A549 (cell line): ENCODE results near the gene MCAT.

Source experiments
- EP300 ChIP-seq, 2 experiments: fragments of >200 bp; sonication (Bioruptor Twin); formaldehyde crosslinking; IDR thresholded peaks; 2 replicates in 1 of 2; 3 replicates in 1 of 2; pipeline ENCODE4 v1.6.1; 2016 to 2017
- HOXB5 ChIP-seq: fragments of 250-450 bp; sonication (Bioruptor Pico); IDR thresholded peaks from 2 replicates; pipeline ENCODE4 v1.5.0; 2020; ENCODE audit warnings: mild to moderate bottlenecking, moderate library complexity
- KDM1A ChIP-seq: fragments of 200-600 bp; sonication (generic); IDR thresholded peaks from 2 replicates; pipeline ENCODE4 v1.6.1; 2016; ENCODE audit warnings: low read depth, mild to moderate bottlenecking
- MYC ChIP-seq: IDR thresholded peaks from 2 replicates; pipeline ENCODE4 v1.6.1; 2012; ENCODE audit warnings: mild to moderate bottlenecking, inconsistent platforms, low read length, improper control_type of control experiment, borderline replicate concordance
- POLR2A ChIP-seq: IDR thresholded peaks from 2 replicates; pipeline ENCODE4 v1.6.1; 2012; ENCODE audit warnings: mild to moderate bottlenecking, low read length
- RAD21 ChIP-seq, 2 experiments: fragments of >200 bp in 1 of 2; sonication (Bioruptor Twin) in 1 of 2; formaldehyde crosslinking in 1 of 2; IDR thresholded peaks in 1 of 2; conservative IDR thresholded peaks in 1 of 2; 2 replicates in 1 of 2; 3 replicates in 1 of 2; pipeline ENCODE4 v1.6.1; 2012 to 2018; ENCODE audit warnings: inconsistent platforms in 1 of 2
- RFX5 ChIP-seq: fragments of 450-650 bp; IDR thresholded peaks from 2 replicates; pipeline ENCODE4 v1.7.1; 2014; ENCODE audit warnings: antibody characterized with exemption, mild to moderate bottlenecking, moderate library complexity
- SMC3 ChIP-seq: fragments of >200 bp; sonication (Bioruptor Twin); formaldehyde crosslinking; IDR thresholded peaks from 3 replicates; pipeline ENCODE4 v1.6.1; 2018; ENCODE audit warnings: inconsistent platforms
- TF ChIP-seq, protein P1 (sequence below): IDR thresholded peaks from 2 replicates; pipeline ENCODE4 v1.6.1; 2012
- TF ChIP-seq, protein P2 (sequence below): fragments of >200 bp; sonication (Bioruptor Twin); formaldehyde crosslinking; IDR thresholded peaks from 3 replicates; pipeline ENCODE4 v1.5.1; 2016
- TF ChIP-seq, protein P3 (sequence below): fragments of 200-600 bp; sonication (generic); IDR thresholded peaks from 2 replicates; pipeline ENCODE4 v1.6.1; 2016; ENCODE audit warnings: antibody characterized with exemption, mild to moderate bottlenecking, moderate library complexity

DNA sequence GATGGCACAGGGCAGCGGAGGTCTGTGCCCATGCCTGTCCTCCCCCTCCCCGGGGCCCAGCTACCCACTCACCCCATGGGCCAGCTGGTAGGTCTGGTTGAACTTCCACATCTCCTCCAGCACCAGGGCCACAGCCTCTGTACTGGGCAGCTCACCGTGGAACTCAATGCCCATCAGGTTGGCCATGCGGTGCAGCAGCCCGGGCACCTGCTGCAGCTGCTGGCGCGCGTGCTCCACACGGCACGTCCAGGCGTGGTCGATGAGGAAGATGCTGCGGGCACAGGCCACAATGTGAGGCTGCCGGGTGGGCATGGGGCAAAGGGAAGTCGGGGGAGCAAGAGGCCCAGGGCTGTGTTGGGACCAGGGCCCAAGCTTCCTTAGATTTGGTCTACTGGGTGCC lies 37.5 kb upstream of the MCAT start:
- TF ChIP-seq RFX5 = no peak
- no peak for TF ChIP-seq SMC3
- no peak for TF ChIP-seq EP300 (IDR thresholded peaks at IDR 0.05)
- TF ChIP-seq HOXB5 (CRISPR knock-in tag) = no peak
- TF ChIP-seq, protein P1, sequence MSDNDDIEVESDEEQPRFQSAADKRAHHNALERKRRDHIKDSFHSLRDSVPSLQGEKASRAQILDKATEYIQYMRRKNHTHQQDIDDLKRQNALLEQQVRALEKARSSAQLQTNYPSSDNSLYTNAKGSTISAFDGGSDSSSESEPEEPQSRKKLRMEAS = no peak
- TF ChIP-seq, protein P2, sequence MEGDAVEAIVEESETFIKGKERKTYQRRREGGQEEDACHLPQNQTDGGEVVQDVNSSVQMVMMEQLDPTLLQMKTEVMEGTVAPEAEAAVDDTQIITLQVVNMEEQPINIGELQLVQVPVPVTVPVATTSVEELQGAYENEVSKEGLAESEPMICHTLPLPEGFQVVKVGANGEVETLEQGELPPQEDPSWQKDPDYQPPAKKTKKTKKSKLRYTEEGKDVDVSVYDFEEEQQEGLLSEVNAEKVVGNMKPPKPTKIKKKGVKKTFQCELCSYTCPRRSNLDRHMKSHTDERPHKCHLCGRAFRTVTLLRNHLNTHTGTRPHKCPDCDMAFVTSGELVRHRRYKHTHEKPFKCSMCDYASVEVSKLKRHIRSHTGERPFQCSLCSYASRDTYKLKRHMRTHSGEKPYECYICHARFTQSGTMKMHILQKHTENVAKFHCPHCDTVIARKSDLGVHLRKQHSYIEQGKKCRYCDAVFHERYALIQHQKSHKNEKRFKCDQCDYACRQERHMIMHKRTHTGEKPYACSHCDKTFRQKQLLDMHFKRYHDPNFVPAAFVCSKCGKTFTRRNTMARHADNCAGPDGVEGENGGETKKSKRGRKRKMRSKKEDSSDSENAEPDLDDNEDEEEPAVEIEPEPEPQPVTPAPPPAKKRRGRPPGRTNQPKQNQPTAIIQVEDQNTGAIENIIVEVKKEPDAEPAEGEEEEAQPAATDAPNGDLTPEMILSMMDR = no peak
- TF ChIP-seq MYC = no peak
- no peak for TF ChIP-seq POLR2A
- TF ChIP-seq, protein P3, sequence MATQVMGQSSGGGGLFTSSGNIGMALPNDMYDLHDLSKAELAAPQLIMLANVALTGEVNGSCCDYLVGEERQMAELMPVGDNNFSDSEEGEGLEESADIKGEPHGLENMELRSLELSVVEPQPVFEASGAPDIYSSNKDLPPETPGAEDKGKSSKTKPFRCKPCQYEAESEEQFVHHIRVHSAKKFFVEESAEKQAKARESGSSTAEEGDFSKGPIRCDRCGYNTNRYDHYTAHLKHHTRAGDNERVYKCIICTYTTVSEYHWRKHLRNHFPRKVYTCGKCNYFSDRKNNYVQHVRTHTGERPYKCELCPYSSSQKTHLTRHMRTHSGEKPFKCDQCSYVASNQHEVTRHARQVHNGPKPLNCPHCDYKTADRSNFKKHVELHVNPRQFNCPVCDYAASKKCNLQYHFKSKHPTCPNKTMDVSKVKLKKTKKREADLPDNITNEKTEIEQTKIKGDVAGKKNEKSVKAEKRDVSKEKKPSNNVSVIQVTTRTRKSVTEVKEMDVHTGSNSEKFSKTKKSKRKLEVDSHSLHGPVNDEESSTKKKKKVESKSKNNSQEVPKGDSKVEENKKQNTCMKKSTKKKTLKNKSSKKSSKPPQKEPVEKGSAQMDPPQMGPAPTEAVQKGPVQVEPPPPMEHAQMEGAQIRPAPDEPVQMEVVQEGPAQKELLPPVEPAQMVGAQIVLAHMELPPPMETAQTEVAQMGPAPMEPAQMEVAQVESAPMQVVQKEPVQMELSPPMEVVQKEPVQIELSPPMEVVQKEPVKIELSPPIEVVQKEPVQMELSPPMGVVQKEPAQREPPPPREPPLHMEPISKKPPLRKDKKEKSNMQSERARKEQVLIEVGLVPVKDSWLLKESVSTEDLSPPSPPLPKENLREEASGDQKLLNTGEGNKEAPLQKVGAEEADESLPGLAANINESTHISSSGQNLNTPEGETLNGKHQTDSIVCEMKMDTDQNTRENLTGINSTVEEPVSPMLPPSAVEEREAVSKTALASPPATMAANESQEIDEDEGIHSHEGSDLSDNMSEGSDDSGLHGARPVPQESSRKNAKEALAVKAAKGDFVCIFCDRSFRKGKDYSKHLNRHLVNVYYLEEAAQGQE = no peak
- TF ChIP-seq KDM1A = no peak
- no peak for TF ChIP-seq RAD21 (conservative IDR thresholded peaks at IDR 0.05 in 1 of 2, IDR thresholded peaks at IDR 0.05 in 1 of 2)
